OCI-LY1 (cell line): ENCODE results near the gene FAM47E.

Experiments used
- CTCF ChIP-seq: fragments of 200-600 bp; sonication (generic), shearing (Covaris generic); IDR thresholded peaks from 2 replicates; pipeline ENCODE4 v1.5.1; 2017; ENCODE audit warnings: mild to moderate bottlenecking, antibody characterized with exemption, low read length, moderate library complexity, mixed read lengths
- EZH2 ChIP-seq: fragments of 200-600 bp; sonication (generic), shearing (Covaris generic); IDR thresholded peaks from 2 replicates; pipeline ENCODE4 v1.8.0; 2017; ENCODE audit warnings: borderline replicate concordance, mixed run types, mild to moderate bottlenecking, antibody characterized with exemption, low read length, moderate library complexity, mixed read lengths

GRCh38 chr4:76240236-76240635 lies 11.3 kb upstream of the FAM47E start:
- TF ChIP-seq CTCF (no peak), EZH2 (no peak)
